Kasumi-1 (cell line): ENCODE data around the gene CUEDC1.
"Not testable (repeated sequence)": the region's sequence is repeated elsewhere in the genome, so short reads cannot be mapped to it uniquely, and the experiment has no call there.

ENCODE experiments used
- DNase-seq, 2 experiments: peaks; one replicate each; lab custom pipeline; 2025; lab: John Stamatoyannopoulos, UW

The CUEDC1 gene

DNA sequence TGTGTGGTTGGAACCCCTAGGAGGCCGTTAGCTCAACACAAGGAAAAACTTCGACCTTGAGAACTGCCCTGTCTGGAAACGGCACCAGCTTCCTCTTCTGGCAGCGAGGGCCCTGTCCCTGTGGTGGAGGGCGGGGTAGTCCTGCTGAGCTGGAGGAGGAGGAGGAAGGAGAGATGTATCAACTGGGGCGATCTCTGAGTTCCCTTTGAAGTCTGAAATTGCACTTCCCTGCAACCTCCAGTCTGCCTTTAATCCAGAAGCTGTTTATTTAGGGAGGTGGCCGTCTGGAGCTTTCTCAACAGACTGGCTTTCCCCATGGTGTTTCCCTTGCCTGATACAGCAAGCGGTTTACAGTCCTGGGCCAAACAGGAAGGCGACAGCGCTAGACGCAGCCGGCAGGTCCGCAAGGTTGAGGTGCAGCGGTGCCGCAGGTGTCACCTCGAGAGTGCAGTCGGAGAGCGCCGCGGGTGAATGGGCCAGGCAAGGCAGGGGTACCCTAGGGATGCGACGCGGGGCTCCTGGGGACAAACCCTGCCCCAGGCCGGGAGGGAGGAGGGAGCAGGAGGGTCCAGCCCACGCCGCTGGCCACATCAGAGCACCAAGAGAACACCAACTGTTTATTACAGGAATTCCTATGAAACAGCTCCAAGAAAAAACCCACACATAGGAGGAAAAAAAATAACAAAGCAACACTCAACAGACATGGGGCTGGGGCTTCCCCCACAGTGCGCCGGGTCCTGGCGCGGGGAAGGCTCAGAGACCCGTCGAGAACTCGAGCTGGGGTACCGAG, 94.0 kb downstream of the CUEDC1 start:
- DNase-seq, result peak; percentile 93

DNA sequence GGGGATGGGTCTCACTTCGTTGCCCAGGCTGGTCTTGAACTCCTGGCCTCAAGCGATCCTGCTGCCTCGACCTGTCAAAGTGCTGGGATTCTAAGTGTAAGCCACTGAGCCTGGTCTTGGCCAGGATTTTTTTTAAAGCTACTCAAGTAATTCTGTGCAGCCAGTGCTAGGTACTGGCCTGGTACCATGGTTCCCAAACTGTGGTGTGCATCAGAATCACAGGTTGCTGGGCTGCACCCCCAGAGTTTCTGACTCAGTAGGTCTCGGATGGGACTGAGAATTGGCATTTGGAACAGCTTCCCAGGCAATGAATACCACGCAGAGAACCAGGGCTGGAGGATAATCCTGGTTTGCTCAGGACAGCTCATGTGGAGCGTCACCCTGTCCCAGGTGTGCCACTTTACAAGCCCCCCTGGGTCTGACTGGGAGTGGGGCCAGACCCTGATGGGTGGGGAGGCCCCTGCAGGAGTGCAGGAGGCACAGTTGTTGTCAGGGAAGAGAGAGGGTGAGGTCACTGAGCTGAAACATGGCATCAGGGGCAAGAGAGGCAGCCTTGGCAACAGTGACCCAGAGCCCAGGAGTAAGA, 94.7 kb downstream of the CUEDC1 start:
- no peak for DNase-seq

DNA sequence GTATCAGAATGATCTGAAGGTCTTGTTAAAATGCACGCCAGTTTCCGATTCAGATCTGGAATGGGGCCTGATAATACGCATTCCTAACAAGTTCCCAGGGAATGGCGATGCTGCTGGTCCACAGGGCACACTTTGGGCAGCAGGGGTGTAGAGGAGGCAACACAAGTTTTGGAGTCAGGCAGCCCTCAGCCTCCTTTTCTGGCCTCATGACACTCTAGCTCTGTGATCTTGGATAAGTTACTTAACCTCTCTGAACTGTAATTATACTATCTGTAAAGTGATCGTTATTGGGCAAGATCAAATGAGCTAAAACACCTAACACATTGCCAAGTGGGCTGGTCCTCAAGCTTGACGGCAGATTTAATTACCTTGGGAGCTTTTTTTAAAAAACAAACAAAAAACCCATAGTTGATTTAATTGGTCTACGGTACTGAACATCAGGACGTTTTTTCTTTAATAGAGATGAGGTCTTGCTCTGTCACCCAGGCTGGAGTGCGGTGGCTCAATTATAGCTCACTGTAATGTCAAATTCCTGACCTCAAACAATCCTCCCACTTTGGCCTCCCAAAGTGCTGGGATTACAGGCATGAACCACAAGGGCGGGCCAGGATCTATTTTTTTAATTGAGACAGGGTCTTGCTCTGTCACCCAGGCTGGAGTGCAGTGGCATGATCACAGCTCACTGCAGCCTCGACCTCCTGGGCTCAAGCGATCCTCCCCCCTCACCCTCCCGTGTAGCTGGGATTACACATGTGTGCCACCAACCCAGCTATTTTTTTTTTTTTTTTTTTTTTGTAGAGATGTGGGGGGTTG, 95.4 kb downstream of the CUEDC1 start:
- DNase-seq, result no peak

DNA sequence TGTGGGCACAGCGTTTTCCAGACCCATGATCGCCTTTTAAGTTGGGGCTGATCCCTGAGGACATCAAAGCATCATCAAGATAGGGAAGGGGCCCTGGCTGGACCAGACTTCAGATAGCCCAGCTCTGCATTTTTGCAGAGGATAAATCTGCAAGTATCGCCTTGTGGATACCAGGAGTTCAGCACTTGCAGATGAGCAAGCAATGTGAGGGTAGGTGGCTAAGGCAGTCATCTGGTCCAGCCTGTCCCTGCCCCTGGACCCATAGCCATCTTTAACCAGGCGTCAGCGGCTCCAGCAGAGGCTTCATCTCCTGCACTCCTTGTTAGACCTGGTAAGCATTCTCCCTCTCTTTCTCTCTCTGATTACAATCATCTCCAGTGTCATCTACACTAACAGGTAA, 96.4 kb downstream of the CUEDC1 start:
- no peak for DNase-seq

DNA sequence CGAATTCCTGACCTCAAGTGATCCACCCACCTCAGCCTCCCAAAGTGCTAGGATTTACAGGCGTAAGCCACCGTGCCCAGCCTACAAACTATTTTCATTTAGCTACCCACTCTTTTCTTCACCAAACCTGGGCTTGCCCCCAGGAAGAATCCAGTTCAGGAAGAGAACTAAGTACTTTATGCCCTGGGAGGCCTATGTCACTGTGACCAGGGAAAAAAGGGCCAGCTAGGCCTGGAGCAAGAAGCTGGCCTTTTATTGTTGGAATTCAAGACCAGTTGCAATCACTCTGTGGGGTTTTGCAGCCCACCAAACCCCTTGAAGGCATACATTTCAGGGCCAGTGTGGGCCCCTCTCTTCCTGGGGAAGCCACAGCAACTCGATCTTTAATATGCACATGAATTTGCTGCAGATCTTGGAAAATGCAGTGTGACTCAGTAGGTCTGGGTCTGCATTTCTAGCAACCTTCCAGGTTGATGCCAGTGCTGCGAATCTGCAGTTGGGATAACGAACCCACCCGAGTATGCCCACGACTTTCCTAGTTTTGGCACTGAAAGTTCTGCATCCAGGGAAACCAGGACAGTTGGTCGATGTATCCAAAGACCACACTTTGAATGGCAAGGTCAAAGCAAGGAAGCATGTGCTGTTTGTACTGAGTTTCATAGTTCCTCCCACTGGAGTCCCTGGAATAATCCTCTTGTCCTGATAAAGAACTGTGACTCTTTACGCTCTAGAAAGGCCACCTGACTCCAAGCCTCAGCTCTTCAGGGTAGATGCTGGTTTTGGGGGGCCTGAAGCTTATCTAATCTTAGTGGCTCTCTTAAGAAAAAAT, 98.2 kb downstream of the CUEDC1 start:
- DNase-seq, result no peak

DNA sequence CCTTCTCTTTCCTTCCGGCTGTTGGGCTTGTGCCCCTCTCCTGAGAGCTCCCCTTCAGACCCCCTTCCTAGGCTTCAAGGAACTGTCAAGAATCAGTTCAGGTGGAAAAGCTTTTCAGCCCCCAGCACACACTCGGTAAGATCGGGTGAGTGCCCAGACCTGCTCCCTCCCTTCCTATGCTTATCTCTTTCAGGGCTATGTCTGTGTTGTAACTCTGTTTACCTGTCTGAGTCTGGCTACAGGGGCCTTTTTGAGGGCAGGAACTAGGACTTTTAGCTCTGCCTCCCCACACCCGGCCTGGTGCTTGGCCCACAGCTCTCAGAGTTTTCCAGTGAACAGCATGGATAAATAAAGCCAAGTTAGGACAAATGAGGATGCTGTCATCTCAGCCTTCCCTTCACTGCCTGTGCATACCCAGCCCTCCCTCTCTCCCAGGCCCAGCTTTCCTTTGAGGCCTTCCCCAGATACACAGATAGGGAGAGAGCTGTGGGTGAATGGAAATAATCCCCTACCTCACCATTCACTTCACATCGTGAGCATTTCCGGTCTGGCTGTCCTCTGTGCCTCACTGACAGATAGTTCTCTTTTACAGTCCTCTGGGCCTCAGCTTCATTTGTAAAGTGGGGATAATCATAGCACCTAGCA, 99.7 kb downstream of the CUEDC1 start:
- DNase-seq, result no peak

DNA sequence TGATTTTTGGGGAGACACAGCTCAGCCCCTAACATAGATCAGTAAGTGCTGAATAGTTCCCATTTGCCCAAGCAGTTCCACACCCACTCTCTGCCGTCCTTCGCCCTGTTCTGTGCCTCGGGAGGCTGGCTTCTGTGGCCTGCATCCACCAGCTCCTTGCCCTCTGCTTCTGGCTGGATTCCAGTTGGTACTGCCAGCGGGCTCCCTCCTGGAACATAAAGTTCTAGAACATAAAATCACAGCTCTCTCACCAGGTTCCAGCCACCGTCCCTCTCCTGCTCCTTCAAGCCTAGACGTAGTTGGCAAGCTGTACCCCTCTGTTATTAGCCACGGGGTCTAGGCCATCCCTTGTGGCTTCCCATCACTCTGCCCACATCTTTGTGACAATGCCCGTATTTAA, 101.5 kb downstream of the CUEDC1 start:
- DNase-seq, result no peak

DNA sequence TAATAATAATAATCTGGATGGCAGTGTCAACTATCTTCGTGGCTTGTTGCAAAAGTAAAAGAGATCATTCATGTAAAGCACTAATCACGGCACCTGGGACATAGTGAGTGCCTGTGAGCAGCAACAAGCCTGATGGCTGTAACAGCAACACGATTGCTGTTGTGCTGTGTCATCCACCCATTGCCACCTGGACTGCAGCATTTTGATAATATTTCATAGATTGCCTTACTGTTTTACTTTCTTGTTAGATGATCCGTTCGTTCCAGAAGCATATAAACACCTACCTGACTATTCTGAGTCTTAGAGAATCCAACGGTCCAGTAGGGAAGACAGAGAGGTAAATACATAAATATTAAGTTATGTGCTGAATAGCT, 102.3 kb downstream of the CUEDC1 start:
- DNase-seq, result no peak

DNA sequence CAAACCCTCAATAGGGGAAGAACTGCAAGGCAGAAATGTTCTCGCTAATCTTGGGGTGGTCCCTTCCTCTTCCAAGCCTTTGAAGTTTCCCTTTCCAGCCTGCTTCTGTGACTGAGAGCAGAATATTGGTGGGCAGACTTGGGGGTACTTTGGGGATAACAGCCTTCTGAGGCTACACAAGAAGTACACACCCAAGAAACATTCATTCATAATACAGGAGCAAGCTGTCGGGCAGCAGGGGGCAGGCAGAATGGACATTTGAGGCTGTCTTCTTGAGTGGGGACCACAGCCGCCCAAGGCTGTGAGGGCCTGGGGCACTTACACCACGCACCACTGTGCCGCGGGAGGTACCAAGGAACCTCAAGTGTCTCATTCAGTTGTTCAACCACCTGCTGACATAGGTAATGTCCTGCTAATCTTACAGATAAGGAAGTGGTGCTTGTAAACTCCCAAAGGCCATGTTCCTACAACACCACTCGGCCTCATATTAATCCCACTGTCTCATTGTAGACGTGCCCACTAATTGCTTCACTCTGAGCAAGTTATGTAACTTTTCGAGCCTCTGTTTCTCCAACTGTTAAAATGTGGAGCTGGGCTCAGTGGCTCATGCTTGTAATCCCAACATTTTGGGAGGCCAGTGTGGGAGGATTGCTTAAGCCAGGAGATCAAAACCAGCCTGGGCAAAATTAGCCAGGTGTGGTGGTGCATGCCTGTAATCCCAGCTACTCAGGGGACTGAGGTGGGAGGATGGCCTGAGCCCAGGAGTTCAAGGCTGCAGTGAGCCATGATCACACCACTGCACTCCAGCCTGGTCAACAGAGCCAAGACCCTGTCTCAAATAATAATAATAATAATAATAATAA, 102.9 kb downstream of the CUEDC1 start:
- peak in 1 of 2 experiments; percentile 19 for DNase-seq

DNA sequence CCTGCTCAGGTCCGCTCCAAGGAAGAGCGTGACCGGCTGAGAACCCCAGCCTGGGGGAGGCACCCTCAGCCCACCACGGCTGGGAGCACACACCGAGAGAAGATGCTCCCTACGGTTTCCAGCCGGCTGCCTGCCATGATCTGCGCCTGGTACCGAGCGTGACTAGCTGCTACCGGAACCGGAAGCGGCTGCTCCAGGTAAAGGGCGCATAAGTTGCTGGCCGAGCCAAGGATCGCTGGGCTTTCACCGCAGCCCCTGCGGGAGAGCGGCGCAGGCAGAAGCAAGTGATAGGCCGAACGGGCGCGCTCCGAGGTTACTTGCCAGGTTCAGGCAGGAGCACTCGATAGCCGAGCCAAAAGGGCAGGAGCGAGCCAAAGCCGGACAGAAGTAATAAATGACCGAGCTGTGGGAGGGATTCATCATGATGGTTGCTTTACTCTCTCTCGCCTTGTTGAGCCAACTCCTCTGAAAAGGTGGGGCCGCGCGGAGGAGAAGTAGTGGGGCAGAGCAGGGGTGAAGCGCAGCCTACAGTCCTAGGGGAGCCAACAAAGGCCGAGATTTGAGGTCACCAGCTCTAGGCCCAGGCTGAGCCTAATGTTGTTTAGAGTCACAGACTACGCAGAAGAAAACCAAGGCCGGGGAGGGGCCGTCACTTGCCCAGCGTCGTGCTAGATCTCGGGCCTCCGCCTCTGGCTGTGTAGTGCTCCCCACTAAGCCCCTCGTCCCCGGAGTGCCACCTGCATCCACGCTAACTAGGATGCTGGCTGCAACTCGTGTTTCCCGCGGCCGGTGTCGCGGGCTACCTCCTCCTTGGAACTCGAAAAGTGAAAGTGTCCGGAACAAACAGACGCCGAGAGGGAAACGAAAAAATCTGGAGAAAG, 105.1 kb downstream of the CUEDC1 start, which contains the start of gene MRPS23:
Gene MRPS23 (minus strand): TSS at position 171 of the 881 bp plus-strand sequence. CDS start 34 bp downstream, at position 137.
- DNase-seq, result peak; percentile 96 to 97

DNA sequence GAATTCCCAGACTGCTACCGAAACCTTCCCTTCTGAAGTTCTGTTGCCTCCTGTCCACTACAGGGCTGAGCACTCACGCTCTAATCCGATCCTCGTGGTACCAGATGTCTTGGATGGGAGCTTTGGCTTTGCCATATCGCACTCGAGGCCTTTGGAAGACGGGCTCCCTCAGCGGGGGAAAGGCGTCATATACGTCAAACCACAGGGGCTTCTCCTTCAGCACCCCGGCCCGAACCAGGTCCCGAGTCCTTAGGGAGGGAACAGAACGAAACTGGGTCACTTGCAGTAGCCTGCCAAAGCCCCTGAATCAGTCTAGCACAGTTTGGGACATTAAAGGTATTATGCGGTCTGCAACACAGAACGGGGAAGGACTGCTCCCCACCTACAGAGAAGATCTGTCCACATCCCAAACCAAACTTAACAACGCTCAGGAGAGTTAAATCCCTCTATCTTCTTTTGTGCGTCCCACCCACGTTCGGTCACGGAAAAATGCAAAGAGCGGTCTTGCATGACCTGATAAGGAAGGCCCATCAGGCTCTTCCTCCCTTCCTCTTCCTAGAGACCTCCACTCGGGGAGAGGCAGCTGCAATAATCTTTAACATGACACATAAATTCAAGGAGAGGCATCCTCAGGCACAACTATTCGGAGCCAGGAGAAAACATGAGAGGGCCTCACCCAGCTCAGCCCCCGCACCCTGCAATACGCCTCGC, 105.9 kb downstream of the CUEDC1 start:
- DNase-seq, result no peak

DNA sequence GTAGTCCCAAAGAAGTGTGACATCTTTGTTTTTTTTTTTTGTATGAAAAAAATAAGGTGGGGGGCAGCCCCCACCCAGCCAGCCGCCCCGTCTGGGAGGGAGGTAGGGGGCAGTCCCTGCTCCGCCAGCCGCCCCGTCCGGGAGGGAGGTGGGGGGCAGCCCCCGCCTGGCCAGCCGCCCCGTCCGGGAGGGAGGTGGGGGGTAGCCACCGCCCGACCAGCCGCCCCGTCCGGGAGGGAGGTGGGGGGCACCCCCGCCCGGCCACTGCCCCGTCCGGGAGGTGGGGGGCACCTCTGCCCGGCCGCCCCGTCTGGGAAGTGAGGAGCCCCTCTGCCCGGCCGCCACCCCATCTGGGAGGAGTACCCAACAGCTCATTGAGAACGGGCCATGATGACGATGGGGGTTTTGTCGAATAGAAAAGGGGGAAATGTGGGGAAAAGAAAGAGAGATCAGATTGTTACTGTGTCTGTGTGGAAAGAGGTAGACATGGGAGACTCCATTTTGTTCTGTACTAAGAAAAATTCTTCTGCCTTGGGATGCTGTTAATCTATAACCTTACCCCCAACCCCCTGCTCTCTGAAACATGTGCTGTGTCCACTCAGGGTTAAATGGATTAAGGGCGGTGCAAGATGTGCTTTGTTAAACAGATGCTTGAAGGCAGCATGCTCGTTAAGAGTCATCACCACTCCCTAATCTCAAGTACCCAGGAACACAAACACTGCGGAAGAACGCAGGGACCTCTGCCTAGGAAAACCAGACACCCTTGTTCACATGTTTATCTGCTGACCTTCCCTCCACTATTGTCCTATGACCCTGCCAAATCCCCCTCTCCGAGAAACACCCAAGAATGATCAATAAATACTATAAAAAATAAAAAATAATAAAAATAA, 108.9 kb downstream of the CUEDC1 start:
- not testable (repeated sequence) for DNase-seq

DNA sequence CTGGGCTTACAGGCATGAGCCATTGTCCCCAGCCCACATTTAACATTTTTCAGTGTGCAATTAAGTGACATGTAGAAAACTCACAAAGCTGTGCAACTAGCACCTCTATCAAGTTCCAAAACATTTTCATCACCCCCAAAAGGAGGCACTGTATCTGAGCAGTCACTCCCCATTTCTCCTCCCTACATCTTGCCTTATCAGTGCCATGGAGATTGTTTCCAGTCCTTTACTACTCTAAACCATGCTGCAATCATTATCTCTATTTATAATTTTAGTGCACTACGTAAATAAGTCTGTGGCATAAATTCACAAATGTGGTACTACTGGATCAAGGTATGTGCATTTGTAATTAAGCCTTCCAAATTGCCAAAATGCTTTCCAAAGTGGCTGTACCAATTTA, 112.9 kb downstream of the CUEDC1 start:
- no peak for DNase-seq

DNA sequence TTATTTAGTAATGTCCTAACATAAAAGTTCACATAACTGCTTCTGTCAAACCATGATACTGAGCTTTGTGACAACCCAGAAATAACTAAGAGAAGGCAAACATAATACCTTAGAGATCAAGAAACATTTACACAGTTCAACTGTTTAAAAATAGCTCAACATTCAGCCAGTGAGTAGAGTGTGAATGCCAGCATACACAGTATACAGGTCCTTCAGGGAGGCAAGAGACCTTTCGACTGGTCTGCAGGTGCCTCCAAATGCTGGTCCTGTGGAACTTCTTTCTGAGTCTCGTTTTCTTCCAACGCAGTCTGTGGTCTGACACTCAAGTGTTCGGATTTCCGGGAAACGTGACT, 115.7 kb downstream of the CUEDC1 start:
- DNase-seq, result no peak

DNA sequence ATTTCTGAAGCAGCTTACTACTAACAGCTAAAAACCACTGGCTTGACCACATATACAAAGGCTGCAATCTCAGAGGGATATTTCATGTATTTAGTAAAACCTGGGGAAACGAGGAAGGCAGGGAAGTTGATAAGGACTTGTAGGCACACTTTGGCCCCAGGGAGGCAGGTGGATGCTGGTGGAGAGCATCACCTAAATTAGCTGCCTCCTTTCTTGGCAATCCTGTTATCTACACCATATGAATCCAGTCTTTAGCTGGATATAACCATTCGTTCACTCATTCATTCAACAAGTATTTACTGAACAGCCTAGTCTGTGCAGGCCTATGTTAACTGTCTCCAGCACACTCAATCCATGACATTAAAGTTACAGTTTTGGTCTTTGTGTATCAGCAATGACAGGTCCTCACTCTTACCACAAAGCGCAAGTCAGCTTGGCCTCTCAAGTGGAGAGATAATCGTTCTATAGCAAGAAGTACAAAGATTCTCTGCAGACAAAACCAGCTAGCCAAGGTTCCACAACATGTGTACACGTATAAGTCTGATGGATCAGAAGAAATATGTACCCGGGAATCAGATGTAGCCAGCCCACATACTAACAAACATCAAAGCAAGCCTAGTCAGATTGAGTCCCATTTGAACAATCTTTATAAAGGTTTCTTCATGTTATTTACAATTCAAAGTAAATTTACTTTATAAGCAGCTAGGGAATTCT, 116.2 kb downstream of the CUEDC1 start:
- no peak for DNase-seq

DNA sequence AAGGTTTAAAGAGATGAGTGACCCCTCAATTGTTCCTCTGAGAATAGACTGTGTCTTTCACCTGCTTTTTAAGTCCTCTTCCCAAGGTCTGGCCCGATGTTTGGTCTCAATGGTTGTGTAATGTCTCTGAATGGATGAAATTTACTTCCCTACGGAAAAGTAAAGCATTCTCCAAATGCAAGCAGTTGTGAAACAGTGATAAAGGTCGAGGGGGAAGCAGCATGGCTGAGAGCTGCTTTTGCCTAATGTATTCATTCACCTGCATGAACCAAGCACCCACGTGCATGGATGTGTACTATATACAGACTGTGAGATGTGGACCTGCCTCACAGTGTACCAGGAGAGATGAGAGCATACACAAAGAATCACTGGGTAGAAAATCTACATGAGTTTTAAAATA, 116.8 kb downstream of the CUEDC1 start:
- DNase-seq, result no peak

DNA sequence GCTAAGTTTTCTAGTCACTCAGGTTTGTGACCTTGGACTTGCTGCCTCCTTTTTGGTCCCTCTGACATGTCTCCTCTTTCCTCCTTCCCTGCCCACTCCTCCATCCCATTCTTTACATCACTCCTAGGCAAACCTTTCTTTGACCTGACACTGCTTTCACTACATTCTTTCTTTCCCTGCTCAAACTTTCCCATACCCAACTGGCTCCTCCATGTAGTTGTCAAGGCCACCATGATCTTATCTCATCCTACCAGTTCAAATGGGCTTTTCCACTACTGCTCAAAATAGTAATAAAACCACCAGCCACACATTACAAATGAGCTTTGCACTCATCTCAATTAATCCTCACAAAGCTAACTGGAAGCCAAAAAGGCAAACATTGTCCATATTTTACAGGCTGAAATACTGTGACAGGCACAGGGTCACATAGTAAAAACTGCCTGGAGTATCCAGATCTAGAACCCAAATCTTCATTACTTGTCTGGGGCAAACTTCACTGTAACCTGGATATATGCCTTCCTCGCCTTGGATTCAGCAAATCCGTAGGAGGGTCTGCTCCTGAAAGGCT, 119.8 kb downstream of the CUEDC1 start:
- DNase-seq, result no peak
